ENCODE measurements around the gene ITGB3.

ITGB3 gene

GRCh38 chr17:47210105-47210504 lies 43.5 kb upstream of the ITGB3 start:
- Histone ChIP-seq H3K27me3 (ENCODE audit: low read depth, low read length) (peaks cover 3% of the 10 kb centered on the region; the same call in 1 of the 2 replicates), H2AFZ (ENCODE audit: low read depth, low read length) (no peak overlapping the region), H4K20me1 (ENCODE audit: insufficient read depth, low read length) (no peaks in the 10 kb centered on the region), H3K4me3 (ENCODE audit: low read length) (no peak overlapping the region), H3K9me3 (ENCODE audit: insufficient read depth, low read length) (no peaks in the 10 kb centered on the region; the same call in 1 of the 2 replicates), H3K36me3 (replicated peaks; ENCODE audit: low read depth, low read length) (no peaks in the 10 kb centered on the region), H3K27ac (ENCODE audit: low read length) (no peak overlapping the region), H3K4me2 (ENCODE audit: low read length) (no peak overlapping the region), H3K9ac (ENCODE audit: low read length) (no peak overlapping the region), H3K79me2 (ENCODE audit: low read length) (no peaks in the 10 kb centered on the region), H3K4me1 (ENCODE audit: low read length) (peaks cover 38% of the 10 kb centered on the region)
- TF ChIP-seq, protein P1, sequence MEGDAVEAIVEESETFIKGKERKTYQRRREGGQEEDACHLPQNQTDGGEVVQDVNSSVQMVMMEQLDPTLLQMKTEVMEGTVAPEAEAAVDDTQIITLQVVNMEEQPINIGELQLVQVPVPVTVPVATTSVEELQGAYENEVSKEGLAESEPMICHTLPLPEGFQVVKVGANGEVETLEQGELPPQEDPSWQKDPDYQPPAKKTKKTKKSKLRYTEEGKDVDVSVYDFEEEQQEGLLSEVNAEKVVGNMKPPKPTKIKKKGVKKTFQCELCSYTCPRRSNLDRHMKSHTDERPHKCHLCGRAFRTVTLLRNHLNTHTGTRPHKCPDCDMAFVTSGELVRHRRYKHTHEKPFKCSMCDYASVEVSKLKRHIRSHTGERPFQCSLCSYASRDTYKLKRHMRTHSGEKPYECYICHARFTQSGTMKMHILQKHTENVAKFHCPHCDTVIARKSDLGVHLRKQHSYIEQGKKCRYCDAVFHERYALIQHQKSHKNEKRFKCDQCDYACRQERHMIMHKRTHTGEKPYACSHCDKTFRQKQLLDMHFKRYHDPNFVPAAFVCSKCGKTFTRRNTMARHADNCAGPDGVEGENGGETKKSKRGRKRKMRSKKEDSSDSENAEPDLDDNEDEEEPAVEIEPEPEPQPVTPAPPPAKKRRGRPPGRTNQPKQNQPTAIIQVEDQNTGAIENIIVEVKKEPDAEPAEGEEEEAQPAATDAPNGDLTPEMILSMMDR (IDR thresholded peaks at IDR 0.05; ENCODE audit: low read depth, low read length), result no peak
- no peak for TF ChIP-seq EZH2phosphoT487 (IDR thresholded peaks at IDR 0.05; ENCODE audit: low read depth)

DNA sequence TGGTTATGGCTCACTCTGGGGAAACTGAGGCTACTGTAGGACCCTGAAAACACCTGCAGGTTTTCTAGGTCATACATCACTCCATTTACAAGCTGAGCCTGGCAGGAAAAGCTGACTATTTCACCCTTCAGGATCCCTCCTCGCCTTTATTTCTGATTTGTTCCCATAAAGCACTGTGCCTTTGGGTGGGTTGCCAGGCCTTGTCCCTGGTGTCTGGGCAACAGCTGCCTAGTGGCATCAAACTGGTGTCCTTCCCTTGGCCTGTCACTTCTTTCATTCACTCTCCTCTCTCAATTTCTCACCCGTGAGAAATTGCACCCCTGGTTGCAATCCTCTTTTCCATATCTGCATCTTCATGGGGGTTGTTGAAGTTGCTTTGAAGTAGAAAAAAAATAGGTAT lies 42.8 kb upstream of the ITGB3 start:
- Histone ChIP-seq H3K9me3 (ENCODE audit: insufficient read depth, low read length) (no peaks in the 10 kb centered on the region), H3K4me2 (ENCODE audit: low read length) (no peak overlapping the region), H3K36me3 (replicated peaks; ENCODE audit: low read depth, low read length) (no peaks in the 10 kb centered on the region), H3K27ac (ENCODE audit: low read length) (no peak overlapping the region), H3K4me3 (ENCODE audit: low read length) (no peak overlapping the region), H3K79me2 (ENCODE audit: low read length) (no peaks in the 10 kb centered on the region), H4K20me1 (ENCODE audit: insufficient read depth, low read length) (no peaks in the 10 kb centered on the region), H3K9ac (ENCODE audit: low read length) (no peak overlapping the region), H3K27me3 (ENCODE audit: low read depth, low read length) (peaks cover 3% of the 10 kb centered on the region; the same call in 1 of the 2 replicates), H3K4me1 (ENCODE audit: low read length) (peaks cover 31% of the 10 kb centered on the region), H2AFZ (ENCODE audit: low read depth, low read length) (no peak overlapping the region)
- TF ChIP-seq EZH2phosphoT487 (IDR thresholded peaks at IDR 0.05; ENCODE audit: low read depth), result no peak
- TF ChIP-seq, protein P1 (IDR thresholded peaks at IDR 0.05; ENCODE audit: low read depth, low read length), result no peak

DNA sequence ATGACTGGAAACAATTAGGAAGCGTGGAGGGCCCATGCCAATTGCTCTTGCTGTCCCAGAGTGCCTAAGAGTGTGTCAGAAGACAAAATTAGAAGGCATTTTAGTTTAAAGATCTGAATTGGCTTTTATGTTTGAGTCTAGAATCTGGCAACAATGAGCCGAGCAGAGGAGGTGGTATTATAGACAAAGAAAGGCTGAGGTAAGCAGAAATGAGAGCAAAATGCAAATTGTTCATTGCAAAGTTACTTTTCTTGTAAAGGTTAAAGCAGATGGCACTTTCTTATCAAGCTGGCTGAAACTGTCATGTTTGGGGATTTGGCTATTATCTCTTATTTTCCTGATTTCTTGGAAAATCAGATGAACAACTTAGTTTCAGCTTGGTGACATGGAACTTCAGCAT lies 41.2 kb upstream of the ITGB3 start:
- H3K79me2 ChIP-seq (ENCODE audit: low read length), result no peaks in the 10 kb centered on the region
- no peaks in the 10 kb centered on the region for H3K9me3 ChIP-seq (ENCODE audit: insufficient read depth, low read length)
- peaks cover 6% of the 10 kb centered on the region; the same call in 1 of the 2 replicates for H3K27me3 ChIP-seq (ENCODE audit: low read depth, low read length)
- H4K20me1 ChIP-seq (ENCODE audit: insufficient read depth, low read length), result no peaks in the 10 kb centered on the region
- no peak overlapping the region for H3K27ac ChIP-seq (ENCODE audit: low read length)
- no peak overlapping the region for H2AFZ ChIP-seq (ENCODE audit: low read depth, low read length)
- H3K4me2 ChIP-seq (ENCODE audit: low read length), result peak overlapping the region; percentile 7; the same call in 1 of the 2 replicates
- no peak overlapping the region for H3K4me3 ChIP-seq (ENCODE audit: low read length)
- no peak overlapping the region for H3K9ac ChIP-seq (ENCODE audit: low read length)
- peaks cover 14% of the 10 kb centered on the region for H3K4me1 ChIP-seq (ENCODE audit: low read length)
- H3K36me3 ChIP-seq (replicated peaks; ENCODE audit: low read depth, low read length), result no peaks in the 10 kb centered on the region
- TF ChIP-seq, protein P1 (IDR thresholded peaks at IDR 0.05; ENCODE audit: low read depth, low read length), result no peak
- no peak for TF ChIP-seq EZH2phosphoT487 (IDR thresholded peaks at IDR 0.05; ENCODE audit: low read depth)

DNA sequence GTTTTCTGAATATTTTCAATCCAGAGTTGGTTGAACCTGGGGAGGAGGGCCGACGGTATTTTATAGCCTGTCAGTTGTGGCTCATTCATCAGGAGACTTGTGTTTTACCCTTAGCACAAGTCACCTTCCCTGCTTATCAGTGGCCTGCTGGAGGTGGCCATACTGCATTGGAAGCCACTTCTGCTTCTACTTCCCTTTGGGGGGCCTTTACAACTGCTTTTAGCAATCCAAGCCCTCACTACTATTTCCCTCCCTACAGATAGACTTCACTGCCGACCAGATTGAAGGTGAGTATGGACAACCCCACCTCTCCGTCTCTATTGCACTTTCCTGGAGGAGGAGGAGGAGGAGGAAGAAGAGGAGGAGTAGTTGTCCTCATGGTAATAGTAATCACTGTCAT lies 40.1 kb upstream of the ITGB3 start:
- Histone ChIP-seq H3K4me1 (ENCODE audit: low read length) (peaks cover 7% of the 10 kb centered on the region), H4K20me1 (ENCODE audit: insufficient read depth, low read length) (no peaks in the 10 kb centered on the region), H3K36me3 (replicated peaks; ENCODE audit: low read depth, low read length) (no peaks in the 10 kb centered on the region), H3K4me2 (ENCODE audit: low read length) (no peak overlapping the region), H3K4me3 (ENCODE audit: low read length) (no peak overlapping the region), H3K79me2 (ENCODE audit: low read length) (no peaks in the 10 kb centered on the region), H3K27ac (ENCODE audit: low read length) (no peak overlapping the region), H3K27me3 (ENCODE audit: low read depth, low read length) (peaks cover 6% of the 10 kb centered on the region; the same call in 1 of the 2 replicates), H2AFZ (ENCODE audit: low read depth, low read length) (no peak overlapping the region), H3K9ac (ENCODE audit: low read length) (no peak overlapping the region), H3K9me3 (ENCODE audit: insufficient read depth, low read length) (no peaks in the 10 kb centered on the region)
- TF ChIP-seq, protein P1 (IDR thresholded peaks at IDR 0.05; ENCODE audit: low read depth, low read length), result no peak
- TF ChIP-seq EZH2phosphoT487 (IDR thresholded peaks at IDR 0.05; ENCODE audit: low read depth), result no peak
